Posterior vena cava (tissue), 2 donors: ENCODE measurements around the gene UFM1. TPM values are rescaled to one million over a fixed set of nuclear protein-coding genes. Genes with fewer than 3 reads are reported as not detected.
A peak's percentile ranks its signal among the peaks of the same experiment; 100 is the strongest.
"Not testable (repeated sequence)": the region's sequence is repeated elsewhere in the genome, so short reads cannot be mapped to it uniquely, and the experiment has no call there.

Experiments used
- DNase-seq: peaks from one replicate; pipeline ENCODE4 v3.0.0-alpha.2; 2020; ENCODE audit warnings: low spot score
- intact Hi-C, 2 donors: fragments of 100-400 bp; cut with DNase I; formaldehyde crosslinking; loops; one replicate each; pipeline versions ENCODE4 v1.14.1 to v1.14.2; 2022 to 2023
- long read RNA-seq, 2 donors: library from polyadenylated mRNA; unstranded; transcript quantifications; one replicate each; pipeline ENCODE4 v2.0.0, GENCODE V29; 2020 to 2021
- total RNA-seq, 2 donors: library from RNA; stranded (reverse); fragmentation: NEBNext Ultra II Directional; extraction: Animal tissue kit (Norgen Biotek cat#: 25700); gene quantifications; one replicate each; pipeline ENCODE4 v1.2.1, GENCODE V29; 2021
- donor health status: DM: yes; HTN: yes; CAD: no.
- donor health status: DM: yes; HTN: yes; CAD: no.

Gene UFM1
- total RNA-seq, result 10 to 100 TPM; 67.7 to 95.0 TPM
- long read RNA-seq, donor 1, transcript UFM1-201 (6 exons, 3,138 nt), result major isoform, 24 of 39 reads
- long read RNA-seq, donor 1, partial matches to known transcripts, result 3 of 39 reads
- long read RNA-seq, donor 1, other reads (novel, unspliced or antisense), result 11 of 39 reads
- long read RNA-seq, donor 2, transcript UFM1-201 (6 exons, 3,138 nt), result major isoform, 53 of 75 reads
- long read RNA-seq, donor 2, partial matches to known transcripts, result 9 of 75 reads
- long read RNA-seq, donor 2, other reads (novel, unspliced or antisense), result 9 of 75 reads

DNA sequence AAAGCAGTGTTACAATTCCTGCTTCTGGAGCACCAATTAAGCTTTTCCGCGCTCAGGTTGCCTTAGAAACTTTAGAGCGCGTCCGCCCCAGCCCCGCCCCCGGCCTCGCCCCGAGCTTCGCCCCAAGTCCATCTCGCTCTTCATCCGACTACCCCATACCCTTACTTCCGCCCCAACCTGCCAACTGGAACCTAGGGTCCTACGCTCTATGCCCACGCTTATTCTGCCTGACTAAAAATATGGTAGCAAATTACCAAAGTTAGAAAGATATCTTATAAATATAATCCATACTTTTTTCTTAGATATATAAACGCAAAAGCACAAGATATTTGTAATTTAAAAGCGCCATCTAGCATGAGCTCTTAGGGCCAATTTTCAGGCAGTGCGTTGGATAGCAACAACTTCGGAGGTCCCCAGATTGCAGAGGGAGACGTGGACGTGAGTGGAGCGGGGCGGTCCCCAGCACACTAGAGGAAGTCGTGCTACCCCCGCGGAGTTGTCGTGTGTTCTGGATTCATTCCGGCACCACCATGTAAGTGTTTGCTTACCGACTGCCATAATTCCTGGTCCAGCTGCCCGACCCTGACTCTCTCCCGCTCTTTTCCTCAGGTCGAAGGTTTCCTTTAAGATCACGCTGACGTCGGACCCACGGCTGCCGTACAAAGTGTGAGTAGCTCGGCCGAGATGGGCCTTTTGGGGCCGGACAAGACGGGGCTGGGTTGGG is at the start of gene UFM1:
TSS of gene UFM1 (plus strand) at position 462 of the 724 bp plus-strand sequence. CDS start at position 531, 69 bp downstream.
- DNase-seq, result peak; percentile 98
- intact Hi-C loops, result no loop called here

DNA sequence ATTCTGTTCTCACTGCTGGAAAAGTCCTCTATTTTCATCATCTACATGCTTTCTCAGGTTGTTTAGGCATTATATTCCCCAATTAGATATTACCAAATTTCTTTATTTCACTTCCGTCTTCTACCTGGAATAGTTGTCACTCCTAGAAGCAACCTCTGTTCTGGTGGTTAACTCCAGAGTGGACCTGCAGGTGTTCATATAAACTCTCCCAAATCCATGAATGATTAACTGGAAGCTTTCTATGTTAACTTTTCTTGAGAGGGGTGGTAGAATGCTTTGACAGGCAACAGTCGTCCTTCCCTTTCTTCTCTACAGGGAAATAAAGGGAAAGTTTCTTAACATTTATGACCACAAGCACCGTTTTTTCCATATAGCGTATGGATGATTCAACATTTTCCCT is 48.4 kb upstream of the UFM1 start:
- no peak for DNase-seq
- intact Hi-C loops, result no loop called here

DNA sequence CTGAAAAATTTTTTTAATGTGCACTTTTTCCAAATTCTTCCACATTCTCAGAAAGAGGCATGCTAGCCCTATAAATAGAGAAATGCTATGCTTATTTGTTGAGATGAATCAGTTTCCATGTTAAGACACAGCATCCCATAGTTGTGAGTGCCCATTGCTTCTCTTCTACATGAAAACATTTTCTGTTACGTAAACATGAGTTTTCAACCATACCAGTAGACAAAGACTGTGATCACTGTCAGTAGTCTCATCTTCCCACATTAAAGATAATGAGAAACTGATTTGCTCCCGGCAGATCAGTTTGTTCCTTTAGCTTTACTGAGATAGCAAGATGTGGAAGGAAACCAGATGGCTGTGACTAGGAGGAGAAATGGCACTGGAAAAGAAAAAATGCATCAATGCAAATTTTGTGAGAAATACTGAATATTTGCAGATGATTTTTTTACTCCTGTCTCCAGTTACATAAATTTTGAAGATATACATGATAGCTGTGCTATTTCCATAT is 45.8 kb upstream of the UFM1 start:
- intact Hi-C loops, result no loop called here
- no peak for DNase-seq

- intact Hi-C loops, result no loop called here
- DNase-seq, result no peak
These were observed 40.9 kb upstream of the UFM1 start for GRCh38 chr13:38308736-38309135.

GRCh38 chr13:38309397-38309796 is 40.3 kb upstream of the UFM1 start:
- DNase-seq, result no peak
- intact Hi-C loops, result no loop called here

- DNase-seq, intact Hi-C loops: not testable (repeated sequence)
These were observed 38.5 kb upstream of the UFM1 start for GRCh38 chr13:38311175-38311574.

DNA sequence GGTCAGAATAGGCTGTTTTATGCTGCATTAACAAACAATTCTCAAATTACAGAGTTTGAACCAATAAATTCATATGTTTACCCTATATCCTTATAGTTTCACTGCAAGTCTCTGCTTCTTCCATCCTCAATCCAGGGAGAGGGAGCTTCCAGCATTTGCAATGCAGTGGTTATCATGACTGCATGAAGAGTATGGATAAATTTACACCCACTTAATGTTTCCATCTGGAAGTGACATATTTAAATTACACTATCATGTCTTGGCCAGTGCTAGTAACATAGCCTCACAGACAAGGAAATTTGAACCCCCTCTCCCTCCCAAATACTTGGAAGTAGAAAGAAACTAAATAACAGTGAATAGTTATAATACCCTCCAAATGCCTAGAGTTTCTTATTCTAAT is 33.5 kb upstream of the UFM1 start:
- intact Hi-C loops, result no loop called here
- no peak for DNase-seq

- intact Hi-C loops, result no loop called here
- no peak for DNase-seq
These were observed 28.0 kb upstream of the UFM1 start for GRCh38 chr13:38321654-38322053.

GRCh38 chr13:38325426-38325825 is 24.2 kb upstream of the UFM1 start:
- DNase-seq, result no peak
- intact Hi-C loops, result no loop called here

- DNase-seq, result no peak
- intact Hi-C loops, result no loop called here
These were observed 21.0 kb upstream of the UFM1 start for GRCh38 chr13:38328699-38329098.

DNA sequence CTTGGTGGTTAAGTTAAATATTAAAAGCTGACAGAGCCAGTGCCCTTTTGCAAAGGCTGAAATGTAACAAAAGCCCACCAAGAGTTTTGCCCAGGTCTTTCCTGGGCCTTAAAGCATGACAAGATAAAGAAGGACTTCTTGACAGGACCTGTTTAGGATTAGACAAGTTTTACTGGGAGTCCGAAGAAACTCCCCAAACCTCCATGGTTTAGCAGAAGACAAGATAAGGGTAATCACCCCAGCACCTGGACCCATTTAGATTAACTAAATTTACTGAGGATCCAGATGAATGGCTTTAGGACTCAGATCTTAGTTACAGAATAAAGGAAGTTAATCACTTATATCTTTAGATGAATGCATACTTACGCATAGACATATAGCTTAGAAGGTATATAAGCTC is 14.8 kb upstream of the UFM1 start:
- intact Hi-C loops, result no loop called here

DNA sequence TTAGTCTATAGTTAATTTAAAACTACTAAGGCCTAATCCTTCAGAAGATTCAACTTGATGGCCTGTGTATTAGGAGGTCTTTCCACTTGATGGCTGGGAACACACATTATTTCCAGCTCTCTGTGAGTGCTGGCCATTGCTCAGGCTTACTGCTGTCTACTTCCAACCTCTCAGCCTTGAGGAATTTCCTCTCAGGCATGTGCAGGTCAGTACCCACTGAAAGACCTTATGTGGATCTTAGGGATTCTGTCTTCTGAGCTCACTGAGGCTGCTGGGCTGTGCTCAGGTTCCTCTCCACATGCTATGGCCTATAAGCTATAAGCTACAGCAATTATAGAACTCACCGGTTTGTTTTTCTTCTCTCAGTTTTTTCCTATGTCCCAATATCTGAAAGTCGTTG is 11.6 kb upstream of the UFM1 start:
- no peak for DNase-seq
- intact Hi-C loops, result no loop called here

More for the DNA sequence above, 14.8 kb upstream of the UFM1 start:
- DNase-seq, result no peak

DNA sequence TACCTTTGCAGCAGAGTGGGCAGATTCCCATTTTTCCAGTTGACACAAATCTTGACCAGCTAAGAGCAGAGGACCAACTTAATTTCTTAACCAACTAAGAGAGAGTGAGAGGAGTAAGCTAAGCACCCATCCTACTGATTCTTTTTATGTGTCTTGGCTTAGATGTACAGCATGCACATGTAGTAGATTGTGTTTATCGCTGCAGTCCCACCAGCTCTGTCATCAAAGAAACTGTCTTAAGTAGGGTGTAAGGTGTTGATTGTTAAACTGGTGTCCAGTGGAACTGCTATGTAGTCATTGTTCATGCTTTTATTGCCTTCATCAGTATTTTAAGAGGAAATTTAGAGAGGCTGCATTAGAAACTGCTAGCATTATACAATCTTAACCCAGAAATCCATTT is 9.0 kb upstream of the UFM1 start:
- no peak for DNase-seq
- intact Hi-C loops, result no loop called here

DNA sequence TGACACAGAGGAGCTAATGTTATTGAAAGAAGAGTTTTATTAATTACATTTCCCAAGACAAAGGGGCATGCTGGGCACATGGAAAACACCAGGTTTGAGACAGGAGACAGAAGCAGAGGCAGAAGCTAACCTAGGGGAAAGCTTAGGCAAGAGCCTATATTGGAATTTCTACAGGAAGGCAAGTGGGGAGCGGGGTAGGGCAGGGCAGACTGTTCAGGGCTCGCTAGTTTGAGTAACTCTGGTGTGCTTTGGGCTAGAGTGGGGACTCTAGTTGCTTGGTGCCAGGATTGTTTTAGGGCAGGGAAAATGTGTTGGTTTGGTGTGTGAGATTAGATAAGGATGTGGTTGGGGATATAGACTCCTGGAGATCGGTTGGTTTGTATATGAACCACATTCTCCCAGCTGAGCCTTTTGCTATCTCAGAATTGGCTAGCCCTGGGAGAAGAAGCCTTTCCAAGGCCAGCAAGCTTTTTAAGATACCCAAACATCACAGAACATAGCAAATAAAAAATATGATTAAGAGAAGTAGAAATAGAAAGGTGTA is 8.4 kb upstream of the UFM1 start:
- intact Hi-C loops, result no loop called here
- DNase-seq, result no peak

- DNase-seq, result no peak
- intact Hi-C loops, result no loop called here
These were observed 2.9 kb upstream of the UFM1 start for GRCh38 chr13:38346764-38347163.

- DNase-seq, result peak; percentile 31
- intact Hi-C loops, result no loop called here
These were observed 726 bp upstream of the UFM1 start for GRCh38 chr13:38348861-38349389.

DNA sequence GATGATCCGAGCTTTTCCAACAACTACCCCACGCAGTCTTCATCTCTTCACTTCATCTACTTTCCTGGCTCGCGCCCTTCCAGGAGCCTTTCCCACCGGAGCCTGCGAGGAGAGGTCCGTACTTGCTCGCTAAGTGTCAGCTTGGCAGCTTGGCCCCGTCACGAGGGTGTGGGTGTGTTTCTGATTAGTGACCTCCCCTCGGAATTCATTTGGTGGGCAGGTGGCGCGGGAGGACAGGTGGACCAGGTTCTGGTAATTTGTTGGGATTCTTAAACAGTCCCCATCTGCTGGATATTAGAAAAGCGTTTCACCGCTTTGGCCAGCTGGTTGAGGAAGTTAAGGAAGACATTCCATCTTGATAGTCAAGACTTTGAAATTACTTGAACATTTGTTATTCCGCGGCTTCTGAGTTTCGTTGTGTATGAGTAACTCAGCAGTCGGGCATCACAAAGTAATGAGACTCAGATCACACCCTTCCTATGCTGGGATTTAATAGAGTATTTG is 515 bp downstream of the UFM1 start:
- intact Hi-C loops, result no loop called here
- DNase-seq, result peak; percentile 89

GRCh38 chr13:38355595-38356119 is 6.0 kb downstream of the UFM1 start:
- intact Hi-C loops, result no loop called here

DNA sequence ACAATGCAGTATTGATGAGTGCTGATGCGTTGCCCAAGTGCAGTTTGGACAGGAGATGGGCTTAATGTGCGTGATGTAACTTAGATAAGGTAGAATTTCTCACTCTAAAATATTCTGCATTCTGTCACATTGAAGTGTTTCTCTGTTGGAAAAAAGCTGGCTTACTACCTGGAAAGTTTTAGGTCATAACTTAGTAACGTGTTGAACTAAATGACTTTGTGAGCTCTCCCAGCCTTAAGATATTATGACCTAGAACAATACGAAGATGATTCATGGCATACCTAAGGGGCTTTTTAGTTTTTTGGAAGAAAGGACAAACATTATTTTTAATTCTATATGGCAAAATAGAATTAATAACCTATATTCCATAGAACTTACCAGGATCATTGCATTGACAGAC is 9.0 kb downstream of the UFM1 start:
- DNase-seq, result no peak
- intact Hi-C loops, result no loop called here

More at GRCh38 chr13:38355595-38356119, 6.0 kb downstream of the UFM1 start:
- DNase-seq, result no peak
